HEK293 (cell line): ENCODE data around the gene TTN.

Source experiments
- CTCF ChIA-PET: fragments of 350-600 bp; formaldehyde crosslinking; extraction: SDS; loops from one replicate; lab custom pipeline; 2021; ENCODE audit warnings: antibody characterized with exemption; lab: Yijun Ruan, JAX
- POLR2A ChIA-PET: fragments of 300-600 bp; formaldehyde crosslinking; extraction: SDS; loops from one replicate; lab custom pipeline; 2020; ENCODE audit warnings: antibody characterized with exemption, inconsistent platforms; lab: Yijun Ruan, JAX
- H3K27ac ChIP-seq: fragments of 200-500 bp; sonication (Bioruptor generic); 2 replicates; pipeline ENCODE4 v1.5.1; 2014; ENCODE audit warnings: low read depth, low read length, control low read depth, inconsistent platforms; ENCODE audit errors: extremely low read depth
- H3K36me3 ChIP-seq, 2 experiments: fragments of 200-500 bp in 1 of 2; sonication (Bioruptor generic) in 1 of 2; 1 replicate in 1 of 2; 2 replicates in 1 of 2; pipeline ENCODE4 v1.5.1; 2014 to 2017; ENCODE audit warnings: inconsistent platforms in 2 of 2, low read length in 2 of 2; ENCODE audit not compliant: control insufficient read depth in 2 of 2, insufficient read depth in 1 of 2
- H3K4me1 ChIP-seq: fragments of 200-500 bp; sonication (Bioruptor generic); 2 replicates; pipeline ENCODE4 v1.5.1; 2014; ENCODE audit warnings: mild to moderate bottlenecking, low read length, inconsistent platforms; ENCODE audit not compliant: control insufficient read depth, insufficient read depth
- H3K4me3 ChIP-seq: 2 replicates; pipeline ENCODE4 v1.5.1; 2011; ENCODE audit warnings: low read depth, mild to moderate bottlenecking, control low read depth, low read length, moderate library complexity
- H3K9me3 ChIP-seq: fragments of 200-500 bp; sonication (Bioruptor generic); 2 replicates; pipeline ENCODE4 v1.5.1; 2014; ENCODE audit warnings: low read depth, low read length, inconsistent platforms; ENCODE audit not compliant: control insufficient read depth, insufficient read depth
- GLI4 ChIP-seq: fragments of 450-650 bp; formaldehyde crosslinking; IDR thresholded peaks from 2 replicates; pipeline ENCODE4 v1.5.1; 2016; ENCODE audit warnings: missing biosample characterization, missing genetic modification characterization
- KLF16 ChIP-seq: fragments of 450-650 bp; formaldehyde crosslinking; IDR thresholded peaks from 2 replicates; pipeline ENCODE4 v1.5.1; 2017; ENCODE audit warnings: missing biosample characterization, missing genetic modification characterization
- KLF7 ChIP-seq: fragments of 450-650 bp; formaldehyde crosslinking; IDR thresholded peaks from 2 replicates; pipeline ENCODE4 v1.5.1; 2016; ENCODE audit warnings: missing biosample characterization, missing genetic modification characterization, borderline replicate concordance
- RBAK ChIP-seq: fragments of 450-650 bp; formaldehyde crosslinking; IDR thresholded peaks from 2 replicates; pipeline ENCODE4 v1.5.1; 2016; ENCODE audit warnings: missing biosample characterization, missing genetic modification characterization
- SP3 ChIP-seq: fragments of 450-650 bp; formaldehyde crosslinking; IDR thresholded peaks from 2 replicates; pipeline ENCODE4 v1.5.1; 2016; ENCODE audit warnings: missing biosample characterization, missing genetic modification characterization
- ZBTB1 ChIP-seq: fragments of 450-650 bp; formaldehyde crosslinking; IDR thresholded peaks from 2 replicates; pipeline ENCODE4 v1.5.1; 2016; ENCODE audit warnings: missing biosample characterization, missing genetic modification characterization
- ZBTB21 ChIP-seq: fragments of 450-650 bp; formaldehyde crosslinking; IDR thresholded peaks from 2 replicates; pipeline ENCODE4 v1.5.1; 2017; ENCODE audit warnings: missing biosample characterization, missing genetic modification characterization
- ZBTB8A ChIP-seq: fragments of 450-650 bp; formaldehyde crosslinking; IDR thresholded peaks from 2 replicates; pipeline ENCODE4 v1.5.1; 2016; ENCODE audit warnings: missing biosample characterization, missing genetic modification characterization
- ZFP3 ChIP-seq: fragments of 450-650 bp; formaldehyde crosslinking; IDR thresholded peaks from 2 replicates; pipeline ENCODE4 v1.5.1; 2016; ENCODE audit warnings: low read depth, missing biosample characterization, missing genetic modification characterization
- ZNF24 ChIP-seq: fragments of 450-650 bp; formaldehyde crosslinking; IDR thresholded peaks from 2 replicates; pipeline ENCODE4 v1.5.1; 2016; ENCODE audit warnings: missing biosample characterization, missing genetic modification characterization
- ZNF266 ChIP-seq: fragments of 450-650 bp; formaldehyde crosslinking; IDR thresholded peaks from 2 replicates; pipeline ENCODE4 v1.5.1; 2016; ENCODE audit warnings: missing biosample characterization, missing genetic modification characterization, low read depth
- ZNF473 ChIP-seq: fragments of 450-650 bp; formaldehyde crosslinking; IDR thresholded peaks from 2 replicates; pipeline ENCODE4 v1.5.1; 2017; ENCODE audit warnings: missing biosample characterization, missing genetic modification characterization
- ZNF48 ChIP-seq: fragments of 450-650 bp; formaldehyde crosslinking; IDR thresholded peaks from 2 replicates; pipeline ENCODE4 v1.5.1; 2016; ENCODE audit warnings: missing biosample characterization, missing genetic modification characterization
- ZNF521 ChIP-seq: fragments of 450-650 bp; formaldehyde crosslinking; IDR thresholded peaks from 2 replicates; pipeline ENCODE4 v1.5.1; 2017; ENCODE audit warnings: missing biosample characterization, mild to moderate bottlenecking, missing genetic modification characterization
- ZNF558 ChIP-seq: fragments of 450-650 bp; formaldehyde crosslinking; IDR thresholded peaks from 2 replicates; pipeline ENCODE4 v1.5.1; 2016; ENCODE audit warnings: missing biosample characterization, missing genetic modification characterization
- ZNF585B ChIP-seq: fragments of 450-650 bp; formaldehyde crosslinking; IDR thresholded peaks from 2 replicates; pipeline ENCODE4 v1.5.1; 2016; ENCODE audit warnings: missing biosample characterization, missing genetic modification characterization
- ZNF785 ChIP-seq: fragments of 450-650 bp; formaldehyde crosslinking; IDR thresholded peaks from 2 replicates; pipeline ENCODE4 v1.5.1; 2016; ENCODE audit warnings: missing biosample characterization, missing genetic modification characterization
- ZSCAN30 ChIP-seq: fragments of 450-650 bp; IDR thresholded peaks from 2 replicates; pipeline ENCODE4 v1.5.1; 2018; ENCODE audit warnings: missing biosample characterization, mild to moderate bottlenecking, missing genetic modification characterization, moderate library complexity
- TF ChIP-seq, protein P1 (sequence below): fragments of 450-650 bp; IDR thresholded peaks from 2 replicates; pipeline ENCODE4 v1.5.1; 2018; ENCODE audit warnings: missing biosample characterization, missing genetic modification characterization
- TF ChIP-seq, protein P2 (sequence below): fragments of 450-650 bp; formaldehyde crosslinking; IDR thresholded peaks from 2 replicates; pipeline ENCODE4 v1.5.1; 2016; ENCODE audit warnings: missing biosample characterization, missing genetic modification characterization
- TF ChIP-seq, protein P3 (sequence below): fragments of 450-650 bp; formaldehyde crosslinking; IDR thresholded peaks from 2 replicates; pipeline ENCODE4 v1.5.1; 2016; ENCODE audit warnings: missing biosample characterization, missing genetic modification characterization
- TF ChIP-seq, protein P4 (sequence below): fragments of 450-650 bp; formaldehyde crosslinking; IDR thresholded peaks from 2 replicates; pipeline ENCODE4 v1.5.1; 2016; ENCODE audit warnings: missing biosample characterization, missing genetic modification characterization, low read depth

Gene TTN

DNA sequence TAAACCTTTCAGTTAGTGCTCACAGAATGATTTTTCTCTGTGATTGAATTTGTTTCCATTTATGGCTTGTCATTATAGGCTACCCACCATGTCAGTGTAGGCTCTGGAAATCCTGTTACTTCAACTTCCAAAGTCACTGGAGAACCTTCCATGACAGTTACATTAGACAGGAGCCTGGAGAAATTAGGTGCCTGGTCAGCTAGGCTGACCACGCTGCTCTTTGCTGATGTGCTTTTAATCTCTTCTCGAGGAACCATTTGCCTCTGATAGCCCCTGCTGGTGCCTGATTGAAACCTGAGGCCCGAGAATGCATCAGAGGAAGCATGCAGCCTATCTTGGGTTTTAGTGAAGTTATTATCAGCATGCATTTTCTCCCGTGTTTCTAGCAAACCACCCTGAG is 29.6 kb upstream of the TTN start (continued):
- TF ChIP-seq, protein P1, sequence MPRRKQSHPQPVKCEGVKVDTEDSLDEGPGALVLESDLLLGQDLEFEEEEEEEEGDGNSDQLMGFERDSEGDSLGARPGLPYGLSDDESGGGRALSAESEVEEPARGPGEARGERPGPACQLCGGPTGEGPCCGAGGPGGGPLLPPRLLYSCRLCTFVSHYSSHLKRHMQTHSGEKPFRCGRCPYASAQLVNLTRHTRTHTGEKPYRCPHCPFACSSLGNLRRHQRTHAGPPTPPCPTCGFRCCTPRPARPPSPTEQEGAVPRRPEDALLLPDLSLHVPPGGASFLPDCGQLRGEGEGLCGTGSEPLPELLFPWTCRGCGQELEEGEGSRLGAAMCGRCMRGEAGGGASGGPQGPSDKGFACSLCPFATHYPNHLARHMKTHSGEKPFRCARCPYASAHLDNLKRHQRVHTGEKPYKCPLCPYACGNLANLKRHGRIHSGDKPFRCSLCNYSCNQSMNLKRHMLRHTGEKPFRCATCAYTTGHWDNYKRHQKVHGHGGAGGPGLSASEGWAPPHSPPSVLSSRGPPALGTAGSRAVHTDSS (tag by site-specific recombination) = no peak
- TF ChIP-seq ZNF585B (no peak), ZNF521 (tag by site-specific recombination) (no peak), ZBTB21 (tag by site-specific recombination) (no peak), KLF16 (tag by site-specific recombination) (no peak)
- TF ChIP-seq, protein P2, sequence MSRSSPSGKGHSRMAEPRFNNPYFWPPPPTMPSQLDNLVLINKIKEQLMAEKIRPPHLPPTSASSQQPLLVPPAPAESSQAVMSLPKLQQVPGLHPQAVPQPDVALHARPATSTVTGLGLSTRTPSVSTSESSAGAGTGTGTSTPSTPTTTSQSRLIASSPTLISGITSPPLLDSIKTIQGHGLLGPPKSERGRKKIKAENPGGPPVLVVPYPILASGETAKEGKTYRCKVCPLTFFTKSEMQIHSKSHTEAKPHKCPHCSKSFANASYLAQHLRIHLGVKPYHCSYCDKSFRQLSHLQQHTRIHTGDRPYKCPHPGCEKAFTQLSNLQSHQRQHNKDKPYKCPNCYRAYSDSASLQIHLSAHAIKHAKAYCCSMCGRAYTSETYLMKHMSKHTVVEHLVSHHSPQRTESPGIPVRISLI (tag by site-specific recombination) = no peak

DNA sequence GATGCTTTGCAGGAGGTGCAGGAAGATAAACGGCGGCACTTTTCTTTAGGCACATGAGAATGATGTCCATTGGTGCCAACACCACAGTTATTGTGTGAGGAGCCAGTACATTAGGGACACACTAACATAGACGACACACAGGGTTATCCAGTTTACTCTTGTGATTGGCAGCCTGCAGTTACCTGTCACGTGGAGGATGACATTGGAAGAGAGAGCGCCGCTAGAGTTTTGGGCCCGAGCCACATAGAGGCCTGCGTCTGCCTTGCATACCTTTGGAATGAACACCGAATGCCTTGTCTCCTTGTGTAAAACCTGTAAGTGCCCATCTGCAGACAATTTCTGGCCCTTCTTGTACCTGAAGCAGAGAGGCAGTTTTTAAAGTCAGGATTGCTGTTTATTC is 26.9 kb upstream of the TTN start:
- CTCF ChIA-PET = interaction anchor here (1.4 kb wide), 1 partner anchor 72 kb away, joined by 7 read pairs; no protein-coding TSS in a partner anchor
- H3K36me3 ChIP-seq = no peaks in the 10 kb centered on the region
- no peak for TF ChIP-seq GLI4
- TF ChIP-seq ZBTB8A (tag by site-specific recombination) = no peak
- TF ChIP-seq, protein P3, sequence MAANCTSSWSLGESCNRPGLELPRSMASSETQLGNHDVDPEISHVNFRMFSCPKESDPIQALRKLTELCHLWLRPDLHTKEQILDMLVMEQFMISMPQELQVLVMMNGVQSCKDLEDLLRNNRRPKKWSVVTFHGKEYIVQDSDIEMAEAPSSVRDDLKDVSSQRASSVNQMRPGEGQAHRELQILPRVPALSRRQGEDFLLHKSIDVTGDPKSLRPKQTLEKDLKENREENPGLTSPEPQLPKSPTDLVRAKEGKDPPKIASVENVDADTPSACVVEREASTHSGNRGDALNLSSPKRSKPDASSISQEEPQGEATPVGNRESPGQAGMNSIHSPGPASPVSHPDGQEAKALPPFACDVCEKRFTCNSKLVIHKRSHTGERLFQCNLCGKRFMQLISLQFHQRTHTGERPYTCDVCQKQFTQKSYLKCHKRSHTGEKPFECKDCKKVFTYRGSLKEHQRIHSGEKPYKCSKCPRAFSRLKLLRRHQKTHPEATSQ = no peak
- no peak for TF ChIP-seq ZNF785 (tag by site-specific recombination)
- no peak for TF ChIP-seq ZBTB1
- TF ChIP-seq ZNF558 (tag by site-specific recombination) = no peak
- TF ChIP-seq RBAK (tag by site-specific recombination) = no peak
- no peak for TF ChIP-seq ZFP3 (tag by site-specific recombination)
- TF ChIP-seq ZSCAN30 (tag by site-specific recombination) = no peak
- no peak for TF ChIP-seq SP3 (tag by site-specific recombination)
- no peak for TF ChIP-seq KLF7
- no peak for TF ChIP-seq ZNF24
- TF ChIP-seq ZNF266 (tag by site-specific recombination) = no peak
- no peak for TF ChIP-seq ZNF473 (tag by site-specific recombination)
- H3K9me3 ChIP-seq = no peaks in the 10 kb centered on the region
- no peak overlapping the region for H3K4me3 ChIP-seq
- no peaks in the 10 kb centered on the region for H3K4me1 ChIP-seq
- POLR2A ChIA-PET = no interaction called here
- H3K27ac ChIP-seq = no peak overlapping the region

DNA sequence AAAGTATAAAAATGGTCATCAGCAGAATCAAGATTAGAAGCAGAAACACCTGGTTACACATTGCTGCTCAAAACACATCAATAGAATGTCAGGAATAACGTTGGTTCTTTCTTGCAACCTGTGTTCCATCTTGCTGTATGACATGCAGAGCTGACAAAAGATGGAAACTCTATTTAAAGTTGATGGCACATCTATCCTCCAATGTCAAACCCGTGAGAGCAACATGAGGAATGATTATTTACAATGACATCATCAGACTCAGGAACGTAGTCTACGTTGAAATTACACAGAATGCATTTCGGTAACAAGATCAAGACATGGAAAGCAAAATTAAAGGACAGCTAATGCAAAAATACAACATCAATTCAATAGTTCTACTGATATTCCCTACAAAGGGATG is 26.2 kb upstream of the TTN start:
- H3K36me3 ChIP-seq = no peaks in the 10 kb centered on the region
- ChIA-PET POLR2A (no interaction called here), CTCF (interaction anchor here (1.4 kb wide), 1 partner anchor 72 kb away, joined by 7 read pairs; no protein-coding TSS in a partner anchor)
- no peak overlapping the region for H3K4me3 ChIP-seq
- H3K4me1 ChIP-seq = no peaks in the 10 kb centered on the region
- no peak overlapping the region for H3K27ac ChIP-seq
- TF ChIP-seq, protein P4, sequence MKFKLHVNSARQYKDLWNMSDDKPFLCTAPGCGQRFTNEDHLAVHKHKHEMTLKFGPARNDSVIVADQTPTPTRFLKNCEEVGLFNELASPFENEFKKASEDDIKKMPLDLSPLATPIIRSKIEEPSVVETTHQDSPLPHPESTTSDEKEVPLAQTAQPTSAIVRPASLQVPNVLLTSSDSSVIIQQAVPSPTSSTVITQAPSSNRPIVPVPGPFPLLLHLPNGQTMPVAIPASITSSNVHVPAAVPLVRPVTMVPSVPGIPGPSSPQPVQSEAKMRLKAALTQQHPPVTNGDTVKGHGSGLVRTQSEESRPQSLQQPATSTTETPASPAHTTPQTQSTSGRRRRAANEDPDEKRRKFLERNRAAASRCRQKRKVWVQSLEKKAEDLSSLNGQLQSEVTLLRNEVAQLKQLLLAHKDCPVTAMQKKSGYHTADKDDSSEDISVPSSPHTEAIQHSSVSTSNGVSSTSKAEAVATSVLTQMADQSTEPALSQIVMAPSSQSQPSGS (tag by site-specific recombination) = peak; percentile 44; the same call in 1 of the 2 replicates
- no peak for TF ChIP-seq ZNF48
- TF ChIP-seq, all 188 proteins: peak for 1
- no peaks in the 10 kb centered on the region for H3K9me3 ChIP-seq
